Stimulated activated CD8-positive, alpha-beta memory T cell treated with anti-CD3 and anti-CD28 coated beads, Interleukin-4, amount 100 ng/mL, for 48 hours (primary cell): ENCODE data around the gene ZNF284.

Experiments
- DNase-seq: peaks from one replicate; pipeline ENCODE4 v3.0.0-alpha.2; 2020

The ZNF284 gene

DNA sequence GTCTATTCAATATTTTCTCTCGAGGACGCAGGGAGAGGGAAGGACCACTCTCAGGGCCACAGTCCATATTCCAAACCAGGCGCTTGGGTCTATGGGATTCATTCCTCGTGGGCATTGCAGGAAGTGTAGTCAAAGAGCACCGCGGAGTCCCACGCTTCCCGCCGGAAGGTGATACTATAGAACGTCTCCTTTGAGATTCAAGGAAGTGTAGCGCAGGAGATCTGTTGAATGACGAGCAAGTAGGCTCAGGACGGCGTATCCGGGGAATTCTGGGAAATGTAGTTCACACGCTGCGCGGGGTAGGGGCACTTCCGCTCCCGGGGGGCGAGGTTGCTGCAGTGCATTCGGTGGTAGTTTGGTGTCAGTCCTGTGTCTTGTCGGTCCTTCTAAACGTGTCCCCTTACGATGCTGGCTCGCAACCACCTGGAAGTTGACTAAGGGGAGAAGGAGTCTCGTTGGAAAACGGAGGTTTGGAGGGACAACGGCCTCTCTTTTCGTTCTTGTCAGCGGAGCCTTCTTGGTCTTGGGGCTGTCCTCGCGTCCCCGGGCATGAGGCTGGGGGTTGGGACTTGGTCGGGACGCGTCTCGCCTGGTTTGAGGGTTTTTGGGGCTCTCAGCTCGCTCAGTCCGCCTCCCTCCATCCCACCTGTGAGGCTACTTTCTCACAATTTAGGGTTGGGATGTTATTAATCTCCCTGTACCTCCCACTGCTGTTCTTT is at the start of gene ZNF284:
Gene ZNF284 (plus strand): TSS at position 336 of the 719 bp plus-strand sequence. CDS start 4,231 bp downstream, outside the sequence.
- DNase-seq, result peak; percentile 84

- DNase-seq, result no peak
Measured at GRCh38 chr19:44024900-44025216, 47.1 kb upstream of the ZNF284 start.

DNA sequence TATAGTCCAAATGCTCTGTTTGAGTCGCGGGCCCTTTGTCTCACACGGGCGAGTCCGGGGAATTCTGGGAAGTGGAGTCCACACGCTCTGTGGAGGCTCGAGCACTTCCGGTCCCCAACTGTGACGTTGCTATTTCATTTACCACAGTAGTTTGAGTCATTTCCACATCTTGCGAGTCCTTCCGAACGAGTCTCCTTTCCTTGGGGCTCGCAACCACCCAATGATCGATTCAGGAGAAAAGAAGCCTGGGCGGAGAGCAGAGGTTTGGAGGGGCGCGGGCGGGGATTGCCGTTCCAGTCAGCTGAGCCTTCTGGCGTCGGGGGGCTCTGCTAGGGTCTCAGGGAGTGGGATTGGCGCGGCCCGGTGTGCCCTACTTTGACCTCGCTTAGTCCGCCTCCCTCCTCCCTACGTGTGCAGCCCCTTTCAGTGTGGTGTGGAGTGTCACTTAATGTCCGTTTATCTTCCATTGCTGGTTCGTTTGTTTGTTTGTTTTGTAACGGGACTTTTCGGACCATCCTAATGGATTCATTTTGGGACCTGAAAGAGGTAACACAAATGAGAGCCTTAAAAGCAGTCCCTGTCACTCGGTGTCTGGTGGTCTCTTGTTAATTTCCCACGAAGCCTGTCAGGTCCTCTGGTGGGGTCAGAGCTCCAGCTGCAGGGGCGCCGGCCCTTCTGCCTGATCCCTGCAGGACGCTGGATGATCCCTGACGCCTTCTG is 46.6 kb upstream of the ZNF284 start, which contains the start of gene ZNF222:
Gene ZNF222 (plus strand): TSS at position 163 of the 720 bp plus-strand sequence. CDS start 58 bp downstream, at position 221.
- DNase-seq, result peak; percentile 79

DNA sequence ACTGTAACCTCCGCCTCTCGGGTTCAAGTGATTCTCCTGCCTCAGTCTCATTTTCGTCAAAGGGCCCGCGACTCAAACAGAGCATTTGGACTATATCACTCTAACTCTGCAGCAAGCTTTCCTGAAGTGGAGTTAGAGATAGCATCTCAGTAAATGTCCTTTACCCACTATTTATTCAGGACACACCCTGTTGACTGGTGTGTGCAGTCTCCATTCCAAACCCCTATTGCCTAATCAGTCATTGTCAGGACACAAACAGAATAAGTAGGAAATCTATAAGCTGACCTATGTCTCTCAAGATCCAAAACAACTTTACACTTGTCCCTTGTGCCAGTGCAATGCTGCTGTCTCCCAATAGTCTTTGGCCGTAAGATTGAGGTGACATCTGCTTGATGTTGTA is 45.3 kb upstream of the ZNF284 start:
- DNase-seq, result no peak

DNA sequence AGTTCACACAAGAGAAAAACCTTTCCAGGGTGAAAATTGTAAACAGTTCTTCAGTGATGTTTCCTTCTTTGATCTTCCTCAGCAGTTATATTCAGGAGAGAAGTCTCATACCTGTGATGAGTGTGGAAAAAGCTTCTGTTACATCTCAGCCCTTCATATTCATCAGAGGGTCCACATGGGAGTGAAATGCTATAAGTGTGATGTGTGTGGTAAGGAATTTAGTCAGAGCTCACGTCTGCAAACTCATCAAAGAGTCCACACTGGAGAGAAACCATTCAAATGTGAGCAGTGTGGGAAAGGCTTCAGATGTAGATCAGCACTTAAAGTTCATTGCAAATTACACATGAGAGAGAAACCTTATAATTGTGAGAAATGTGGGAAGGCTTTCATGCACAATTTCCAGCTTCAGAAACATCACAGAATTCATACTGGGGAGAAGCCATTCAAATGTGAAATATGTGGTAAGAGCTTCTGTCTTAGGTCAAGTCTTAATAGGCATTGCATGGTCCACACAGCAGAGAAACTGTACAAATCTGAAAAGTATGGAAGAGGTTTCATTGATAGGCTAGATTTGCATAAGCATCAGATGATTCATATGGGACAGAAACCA is 39.9 kb upstream of the ZNF284 start:
- no peak for DNase-seq

- no peak for DNase-seq
Measured at GRCh38 chr19:44042147-44042546, 29.8 kb upstream of the ZNF284 start.

DNA sequence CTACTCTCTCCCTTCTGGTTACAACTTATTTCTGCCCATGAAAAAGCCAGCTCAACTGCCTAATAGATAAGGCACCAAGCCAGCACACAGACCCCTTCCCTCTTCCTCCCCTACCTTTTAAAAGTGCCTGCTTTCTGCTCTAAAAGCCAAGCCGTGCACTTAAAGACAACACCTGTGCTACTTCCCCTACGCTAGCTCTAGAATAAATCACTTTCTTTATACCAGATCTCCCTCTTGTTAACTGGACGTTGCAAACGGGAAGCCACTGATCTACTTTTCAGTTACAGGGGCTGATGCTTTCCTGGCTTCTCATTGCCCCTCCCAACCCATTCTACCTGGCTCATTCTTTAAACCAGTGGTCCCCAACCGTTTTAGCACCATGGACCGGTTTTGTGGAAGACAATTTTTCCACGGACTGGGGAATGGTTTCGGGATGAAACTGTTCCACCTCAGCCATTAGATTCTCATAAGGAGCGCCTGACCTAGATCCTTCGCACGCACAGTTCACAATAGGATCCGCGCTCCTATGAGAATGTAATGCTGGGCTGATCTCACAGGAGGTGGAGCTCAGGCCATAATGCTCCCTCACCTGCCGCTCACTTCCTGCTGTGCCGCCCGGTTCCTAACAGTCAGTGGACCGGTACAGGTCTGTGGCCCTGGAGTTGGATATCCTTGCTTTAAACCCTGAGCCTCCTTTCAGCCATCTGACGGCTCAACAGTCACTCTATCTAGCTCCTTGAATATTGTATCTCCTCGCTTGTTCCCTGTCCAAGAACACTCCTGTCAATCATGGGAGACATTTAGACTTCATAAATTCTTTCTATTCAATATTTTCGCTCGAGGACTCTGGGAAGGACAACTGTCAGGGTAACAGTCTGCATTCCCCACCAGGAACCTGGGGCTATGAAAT is 21.0 kb upstream of the ZNF284 start:
- peak; percentile 33 for DNase-seq

DNA sequence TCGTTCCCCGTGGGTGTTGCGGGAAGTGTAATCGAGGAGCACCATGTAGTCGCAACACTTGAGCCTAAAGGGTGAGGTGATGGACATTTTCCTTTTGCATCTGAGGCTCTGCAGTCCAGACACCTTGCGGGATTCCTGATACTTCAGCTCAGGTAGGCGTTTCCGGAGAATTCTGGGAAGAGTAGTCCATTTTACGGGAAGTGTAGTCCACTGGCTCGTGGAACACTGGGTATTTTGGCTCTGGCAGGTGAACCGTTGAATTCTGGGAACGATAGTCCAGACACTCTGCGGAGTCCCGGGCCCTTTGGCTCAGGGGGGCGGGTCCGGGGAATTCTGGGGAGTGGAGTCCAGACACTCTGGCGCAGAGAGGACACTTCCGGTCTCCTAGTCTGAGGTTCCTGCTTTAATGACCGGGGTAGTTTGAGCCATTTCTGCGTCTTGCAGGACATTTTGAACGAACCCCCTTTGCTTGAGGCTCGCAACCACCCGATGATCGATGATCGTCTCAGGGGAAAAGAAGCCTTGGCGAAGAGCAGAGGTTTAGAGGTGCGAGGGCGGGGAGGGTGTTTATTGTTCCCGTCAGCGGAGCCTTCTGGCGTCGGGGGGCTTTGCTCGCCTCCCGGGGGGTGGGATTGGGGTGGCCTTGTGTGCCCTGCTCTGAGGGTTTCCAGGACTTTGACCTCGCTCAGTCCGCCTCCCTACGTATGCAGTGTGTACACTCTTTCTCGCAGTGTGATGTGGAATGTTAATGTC is 20.1 kb upstream of the ZNF284 start, which contains the start of gene ZNF223:
Gene ZNF223 (plus strand): TSS at position 387 of the 753 bp plus-strand sequence. CDS start 3,141 bp downstream, outside the sequence.
- DNase-seq, result peak; percentile 71

GRCh38 chr19:44055870-44056269 is 16.1 kb upstream of the ZNF284 start:
- no peak for DNase-seq

- no peak for DNase-seq
Measured at GRCh38 chr19:44059229-44059628, 12.7 kb upstream of the ZNF284 start.

GRCh38 chr19:44061038-44061437 is 10.9 kb upstream of the ZNF284 start:
- DNase-seq, result no peak

- no peak for DNase-seq
Measured at GRCh38 chr19:44066305-44066704, 5.7 kb upstream of the ZNF284 start.

GRCh38 chr19:44069415-44069814 is 2.5 kb upstream of the ZNF284 start:
- DNase-seq, result no peak

- no peak for DNase-seq
Measured at GRCh38 chr19:44072543-44073401, 813 bp downstream of the ZNF284 start.

DNA sequence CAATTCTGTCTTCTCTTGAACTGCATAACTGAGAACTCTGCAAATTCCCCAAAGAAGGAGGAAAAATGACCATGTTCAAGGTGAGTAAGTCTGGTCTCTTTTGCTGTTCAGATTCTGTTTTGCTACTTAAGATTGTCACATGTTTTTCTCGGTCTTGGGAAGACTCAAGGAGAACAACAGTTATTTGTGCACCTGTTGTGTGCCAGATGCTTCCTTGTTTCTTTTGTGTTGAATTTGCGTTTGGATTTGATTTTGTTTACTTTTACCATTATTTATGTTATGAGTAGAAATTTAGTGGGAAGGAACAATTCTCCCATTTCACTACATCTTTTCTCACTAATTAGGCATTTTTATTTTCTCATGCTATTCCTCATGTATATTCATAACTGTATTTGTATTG is 4.4 kb downstream of the ZNF284 start:
- no peak for DNase-seq

GRCh38 chr19:44092108-44092507 is 20.1 kb downstream of the ZNF284 start:
- no peak for DNase-seq

DNA sequence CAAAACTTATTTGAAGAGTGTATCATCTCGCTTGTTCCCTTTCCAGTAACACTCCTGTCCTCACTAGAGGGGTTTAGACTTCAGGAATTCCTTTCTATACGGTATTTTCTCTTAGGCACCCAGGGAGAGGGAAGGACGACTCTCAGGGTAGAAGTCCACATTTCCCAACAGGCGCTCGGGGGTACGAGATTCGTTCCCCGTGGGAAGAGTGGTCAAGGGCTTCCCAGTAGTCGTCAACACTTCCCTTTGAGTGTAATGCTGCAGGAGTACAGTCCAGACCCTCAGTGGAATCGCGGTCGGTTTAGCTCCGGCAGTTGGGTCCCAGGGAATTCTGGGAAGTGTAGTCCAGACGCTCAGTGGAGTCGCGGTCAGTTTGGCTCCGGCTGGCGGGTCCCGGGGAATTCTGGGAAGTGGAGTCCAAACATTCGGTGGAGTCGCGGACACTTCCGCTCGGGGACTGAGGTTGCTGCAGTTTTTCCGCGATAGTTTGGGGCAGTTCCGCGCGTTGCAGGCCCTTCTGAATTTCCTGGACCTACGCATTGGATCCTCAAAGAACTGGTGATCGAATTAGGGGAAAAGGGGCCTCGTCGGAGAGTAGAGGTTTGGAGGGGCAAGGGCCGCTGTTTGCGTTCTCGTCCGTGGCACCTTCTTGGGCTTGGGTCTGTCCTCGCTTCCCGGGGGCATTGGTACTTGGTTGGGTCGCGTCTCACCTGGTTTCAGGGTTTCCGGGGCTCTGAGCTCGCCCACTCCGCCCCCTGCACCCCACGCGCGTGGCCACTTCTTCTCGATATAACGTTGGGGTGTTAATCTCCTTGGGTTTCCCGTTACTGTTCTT is 22.2 kb downstream of the ZNF284 start, which contains the start of gene ZNF224:
Gene ZNF224 (plus strand): TSS at position 431 of the 835 bp plus-strand sequence. CDS start 3,513 bp downstream, outside the sequence.
- peak; percentile 86 for DNase-seq

- DNase-seq, result no peak
Measured at GRCh38 chr19:44107751-44108150, 35.8 kb downstream of the ZNF284 start.

GRCh38 chr19:44109458-44109857 is 37.5 kb downstream of the ZNF284 start:
- DNase-seq, result no peak
